A172 (cell line): Measurements from ENCODE around the gene FLRT3. TPM values are rescaled to one million over a fixed set of nuclear protein-coding genes. Genes with fewer than 3 reads are reported as not detected.
A peak's percentile ranks its signal among the peaks of the same experiment; 100 is the strongest.

ENCODE experiments used
- DNase-seq: peaks from one replicate; pipeline ENCODE4 v3.0.0-alpha.2; 2015; ENCODE audit warnings: low spot score
- total RNA-seq: library from RNA; depleted of rRNA; stranded (reverse); fragments of >200 nt; shearing (Covaris generic); gene quantifications from 2 replicates; pipeline ENCODE4 v1.2.3, GENCODE V29; 2014; rRNA removed

The FLRT3 gene
- 4.0 and 8.9 TPM in 2 replicates for total RNA-seq

- DNase-seq = peak; percentile 93
Observed at GRCh38 chr20:14337400-14338171, at the start of gene FLRT3. Gene FLRT3 (minus strand): TSS chr20:14337612. CDS start chr20:14327506, 10,106 bp downstream.

GRCh38 chr20:14386726-14387125 is 49.3 kb upstream of the FLRT3 start:
- no peak for DNase-seq

DNA sequence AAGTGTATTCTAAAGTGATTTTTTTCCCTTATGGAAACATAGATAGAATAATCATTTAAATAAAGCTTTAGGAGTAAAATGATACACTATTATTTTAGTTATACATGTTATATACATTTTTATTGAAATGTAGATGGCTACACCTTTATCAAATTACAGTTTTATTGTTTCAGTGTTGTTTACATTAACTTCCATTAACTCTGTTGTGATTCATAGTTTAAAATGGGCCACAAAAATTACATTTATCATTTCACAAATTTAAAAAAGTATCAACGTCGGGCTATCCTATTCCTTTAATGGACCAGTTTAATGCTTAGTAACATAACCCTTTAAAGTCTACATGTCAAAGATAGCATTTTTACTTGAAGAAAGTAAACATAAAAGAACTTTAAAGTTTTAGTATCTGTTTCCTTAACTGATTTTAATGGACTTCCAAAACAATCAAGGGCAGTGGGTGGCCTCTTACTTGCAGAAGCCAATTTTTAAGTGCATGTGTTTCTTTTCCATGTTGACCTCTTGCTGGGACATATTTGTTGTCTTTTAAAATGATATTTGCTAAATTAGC is 47.8 kb upstream of the FLRT3 start:
- DNase-seq = no peak

- DNase-seq = no peak
Observed at GRCh38 chr20:14384416-14385175, 47.2 kb upstream of the FLRT3 start.

DNA sequence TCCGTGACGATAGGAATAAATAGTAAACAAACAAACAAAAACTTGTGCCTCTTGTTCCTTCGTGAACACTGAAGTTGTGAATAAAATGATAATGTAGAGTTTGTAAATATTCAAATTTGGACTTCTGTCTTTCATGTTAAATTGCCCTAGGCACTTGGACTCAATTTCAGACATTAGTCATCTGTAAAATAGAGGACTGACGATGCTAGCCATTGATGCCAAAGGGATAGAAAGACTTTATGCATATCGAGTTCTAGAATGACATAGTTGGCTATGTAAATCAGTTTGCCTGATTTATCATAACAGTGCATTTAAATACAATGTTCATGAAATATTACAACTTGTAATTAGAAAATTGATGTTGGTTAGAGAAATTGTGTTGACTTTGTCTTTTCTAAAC is 45.9 kb upstream of the FLRT3 start:
- no peak for DNase-seq

- no peak for DNase-seq
Observed at GRCh38 chr20:14378326-14378725, 40.9 kb upstream of the FLRT3 start.

GRCh38 chr20:14375416-14375985 is 38.1 kb upstream of the FLRT3 start:
- DNase-seq = no peak

GRCh38 chr20:14374196-14374595 is 36.8 kb upstream of the FLRT3 start:
- DNase-seq = no peak

DNA sequence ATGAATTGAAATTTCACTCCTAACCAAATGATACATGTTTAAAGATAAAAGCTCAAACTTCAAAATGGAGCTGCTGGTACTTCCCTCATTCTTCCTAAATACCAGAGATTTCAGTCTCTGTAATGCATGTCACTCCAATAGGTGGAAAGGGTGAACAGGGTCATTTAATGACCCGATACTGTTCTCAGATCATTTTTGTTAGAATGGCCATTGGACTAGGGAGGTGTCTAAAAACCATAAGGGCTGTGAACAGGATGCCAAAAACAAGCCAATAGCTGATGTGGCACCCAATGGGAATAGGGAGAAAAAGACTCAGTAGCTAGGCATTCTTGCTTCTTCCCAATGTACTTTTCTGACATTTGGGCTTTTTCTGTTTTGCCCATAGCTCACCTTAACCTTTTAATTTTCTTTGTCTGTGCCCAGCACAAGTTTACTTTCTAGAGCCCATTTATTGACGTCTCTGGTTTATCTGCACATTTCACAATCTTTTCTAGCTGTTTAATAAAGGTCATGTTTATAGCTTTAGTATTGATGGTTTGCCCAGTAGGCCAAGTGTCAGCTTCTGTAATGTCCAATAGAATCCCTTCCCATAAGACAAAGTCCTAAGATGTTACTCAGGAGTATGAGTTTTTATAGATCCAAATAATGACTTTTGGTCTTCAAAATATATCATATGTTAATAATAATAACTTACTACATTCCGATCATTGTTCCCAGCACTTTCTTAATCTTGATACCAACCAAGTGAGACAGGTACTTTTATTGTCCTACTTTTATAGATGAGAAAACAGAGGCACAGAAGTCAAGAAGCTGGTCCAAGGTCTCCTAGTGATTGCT is 24.3 kb upstream of the FLRT3 start:
- DNase-seq = no peak

GRCh38 chr20:14360416-14360815 is 23.0 kb upstream of the FLRT3 start:
- DNase-seq = peak; percentile 25

DNA sequence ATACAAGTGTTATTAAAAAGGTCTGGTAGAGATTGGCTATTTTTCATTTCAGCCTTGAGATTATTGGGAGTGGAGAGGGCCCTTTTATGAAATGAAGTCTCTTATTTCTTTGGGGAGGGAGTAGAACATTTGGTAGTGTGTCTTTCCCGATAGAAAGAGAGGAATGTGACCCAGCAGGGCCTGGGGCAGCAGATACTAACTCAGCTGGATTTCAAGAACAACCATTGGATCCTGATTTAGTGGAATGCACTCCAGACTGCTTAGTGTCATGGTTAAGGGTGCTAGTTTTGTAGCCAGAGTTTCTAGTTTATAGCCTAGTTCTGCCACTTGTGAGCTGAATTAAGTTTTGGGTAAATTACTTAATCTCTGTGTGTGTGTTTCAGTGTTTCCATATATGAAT is 18.4 kb upstream of the FLRT3 start:
- no peak for DNase-seq

DNA sequence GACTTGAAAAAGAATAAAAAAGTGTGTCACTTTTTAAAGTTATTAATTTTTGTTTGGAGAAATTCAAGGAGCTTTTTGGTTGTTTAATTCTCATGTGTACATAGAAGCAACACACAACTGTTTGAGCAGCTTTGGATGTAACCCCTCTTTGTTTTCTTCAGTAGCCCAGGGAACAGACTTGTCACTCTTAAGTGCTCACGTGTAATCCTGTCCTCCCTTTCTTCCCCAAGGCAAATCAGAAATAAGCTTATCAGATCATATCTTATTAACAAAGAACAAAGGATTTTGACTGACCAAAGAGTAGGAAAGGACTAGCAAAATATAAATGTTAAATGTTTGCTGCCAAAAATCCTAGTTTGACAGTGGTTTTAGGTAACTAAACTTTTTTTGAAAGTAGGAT is 7.3 kb upstream of the FLRT3 start:
- DNase-seq = no peak

DNA sequence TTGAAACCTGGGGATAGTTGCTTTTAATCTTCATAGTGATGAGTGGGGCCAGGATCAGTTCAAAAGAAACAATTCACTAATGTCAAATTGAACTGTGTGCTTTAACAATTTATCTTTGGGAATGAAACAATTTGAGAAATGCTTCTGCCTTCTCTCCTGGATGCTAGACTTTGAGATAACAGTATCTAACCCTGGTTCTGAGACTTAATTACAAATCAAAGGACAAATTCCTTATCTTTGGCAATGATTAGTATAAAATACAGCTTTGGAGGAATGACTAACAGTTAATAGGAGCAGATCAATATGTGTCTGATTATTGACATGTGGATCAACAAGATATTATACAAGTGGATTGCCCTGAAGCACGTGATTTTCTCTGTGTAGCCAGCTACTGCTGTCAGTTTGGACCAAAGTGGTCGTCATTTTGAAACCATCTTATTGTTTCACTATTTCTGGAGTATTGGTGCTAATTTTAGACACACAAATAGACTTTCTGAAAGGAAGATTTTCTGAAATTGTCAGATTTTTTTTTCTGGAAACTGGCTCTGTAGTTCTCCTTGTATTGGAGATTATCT is 6.2 kb upstream of the FLRT3 start:
- no peak for DNase-seq

DNA sequence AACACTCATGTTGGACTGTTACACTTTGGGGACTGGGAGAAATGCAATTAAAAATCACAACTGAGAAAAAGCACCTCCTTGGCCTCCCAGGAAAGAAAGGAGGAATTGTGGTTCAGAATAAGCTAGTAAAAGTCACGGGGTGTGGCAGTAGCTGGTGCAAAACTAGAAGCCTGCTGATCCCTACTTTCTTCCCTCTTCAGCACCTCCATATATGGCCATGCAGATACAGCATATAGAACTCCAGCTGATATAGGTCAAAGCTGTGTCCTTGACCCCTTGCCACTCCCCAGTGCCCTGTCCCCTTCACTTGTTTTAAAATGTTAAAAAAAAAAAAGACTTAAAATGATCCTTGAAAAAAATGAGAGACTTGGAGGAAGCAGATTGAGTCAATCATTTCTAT is 5.5 kb upstream of the FLRT3 start:
- DNase-seq = no peak

GRCh38 chr20:14341801-14342200 is 4.4 kb upstream of the FLRT3 start:
- DNase-seq = no peak

GRCh38 chr20:14336686-14337085 is 726 bp downstream of the FLRT3 start:
- peak; percentile 5 for DNase-seq

- no peak for DNase-seq
Observed at GRCh38 chr20:14335052-14335451, 2.4 kb downstream of the FLRT3 start.

DNA sequence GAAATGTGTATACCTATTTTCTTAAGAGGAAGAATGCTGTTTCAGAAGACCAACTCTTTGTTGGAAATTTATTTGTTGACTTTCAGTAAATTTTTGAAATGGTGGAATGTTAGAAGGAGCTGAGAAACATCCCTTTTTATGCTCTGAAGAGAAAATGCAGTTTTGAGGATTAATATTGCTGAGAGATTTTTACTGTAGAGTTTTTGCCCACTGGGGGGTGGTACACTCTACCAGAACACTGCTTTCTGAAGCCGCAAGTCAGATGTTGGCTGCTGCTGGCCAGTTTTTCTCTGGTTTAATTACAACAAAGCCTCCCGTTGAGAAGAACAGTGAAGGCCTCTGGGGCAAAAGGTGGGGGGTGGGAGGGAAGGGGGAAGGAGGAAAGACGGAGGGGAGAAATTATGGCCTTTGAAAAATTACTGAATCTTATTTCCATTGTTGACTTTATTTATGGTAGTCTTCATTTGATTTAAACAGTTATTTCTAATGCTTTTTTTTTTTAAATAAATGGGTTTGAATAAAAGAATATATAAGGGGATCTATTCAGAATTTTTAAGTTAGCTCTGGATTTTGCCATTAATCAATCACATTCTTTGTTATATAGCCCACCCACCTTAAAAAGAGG is 3.0 kb downstream of the FLRT3 start:
- DNase-seq = peak; percentile 45

- DNase-seq = no peak
Observed at GRCh38 chr20:14333721-14334120, 3.7 kb downstream of the FLRT3 start.

DNA sequence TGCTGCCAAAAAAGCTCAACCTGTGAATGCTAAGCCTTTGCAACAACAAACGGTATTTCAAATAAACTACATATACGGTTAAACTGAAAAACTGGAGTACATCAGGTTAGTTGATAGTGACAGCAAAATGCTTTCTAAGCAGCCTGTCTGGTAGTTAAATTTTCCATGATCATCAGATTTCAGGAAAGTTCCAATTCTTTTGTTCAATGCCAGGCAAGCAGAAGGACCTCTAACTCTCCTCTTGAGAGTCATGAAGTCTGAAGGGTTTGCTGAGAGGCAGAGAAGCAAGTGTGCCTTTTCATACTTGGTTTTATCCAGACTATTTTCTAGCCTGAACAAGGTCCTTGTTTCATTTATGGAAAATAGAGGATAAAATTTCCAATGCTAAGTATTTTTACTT is 4.5 kb downstream of the FLRT3 start:
- DNase-seq = no peak

DNA sequence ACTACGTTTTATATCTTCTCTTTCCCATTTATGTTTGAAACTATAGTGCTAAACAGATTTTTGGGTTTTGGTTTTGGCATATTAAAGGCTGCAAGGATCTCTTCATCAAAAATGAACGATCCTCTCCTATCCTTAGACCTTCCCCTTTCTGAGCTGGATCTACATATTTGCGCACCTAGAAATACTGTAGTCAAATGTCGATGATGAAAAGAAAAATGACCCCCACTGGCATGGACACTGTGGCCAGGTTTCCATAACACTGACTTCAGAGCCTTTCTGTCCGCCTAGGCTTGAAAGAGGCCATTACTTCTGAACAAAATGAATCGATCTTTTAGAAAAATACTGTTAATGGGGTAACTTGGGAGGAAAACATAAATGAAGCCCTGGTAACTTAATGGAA is 5.8 kb downstream of the FLRT3 start:
- no peak for DNase-seq
